Measurements from ENCODE around the gene ARHGAP27.

GRCh38 chr17:45368651-45369050 is 64.0 kb downstream of the ARHGAP27 start:
- no peak for TF ChIP-seq CTCF (IDR thresholded peaks at IDR 0.05)
- TF ChIP-seq EZH2 (IDR thresholded peaks at IDR 0.05) = no peak
